Measurements from ENCODE around the gene MON2.
"Not testable (repeated sequence)": the region's sequence is repeated elsewhere in the genome, so short reads cannot be mapped to it uniquely, and the experiment has no call there.

Gene MON2

GRCh38 chr12:62466594-62467491 is at the start of gene MON2:
MON2 (plus strand) TSS chr12:62466826; CDS start chr12:62467208, 382 bp downstream.
- DNase-seq, result peak; percentile 27 to 92 (median 82)

- no peak for DNase-seq
Observed at GRCh38 chr12:62426089-62426488, 40.5 kb upstream of the MON2 start.

DNA sequence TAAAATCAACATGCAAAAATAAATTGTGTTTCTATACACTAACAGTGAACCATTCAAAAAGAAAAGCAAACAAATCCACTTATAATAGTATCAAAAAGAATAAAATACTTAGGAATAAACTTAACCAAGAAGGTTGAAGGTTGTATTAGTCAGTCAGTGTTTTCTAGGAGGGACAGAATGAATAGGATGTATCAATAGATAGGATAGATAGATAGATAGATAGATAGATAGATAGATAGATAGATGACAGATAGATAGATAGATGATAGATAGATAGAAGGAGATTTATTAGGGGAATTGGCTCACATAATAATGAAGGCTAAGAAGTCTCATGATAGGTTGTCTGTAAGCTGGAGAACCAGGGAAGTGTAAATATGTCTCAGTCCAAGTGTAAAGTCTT is 37.2 kb upstream of the MON2 start:
- DNase-seq, result no peak

DNA sequence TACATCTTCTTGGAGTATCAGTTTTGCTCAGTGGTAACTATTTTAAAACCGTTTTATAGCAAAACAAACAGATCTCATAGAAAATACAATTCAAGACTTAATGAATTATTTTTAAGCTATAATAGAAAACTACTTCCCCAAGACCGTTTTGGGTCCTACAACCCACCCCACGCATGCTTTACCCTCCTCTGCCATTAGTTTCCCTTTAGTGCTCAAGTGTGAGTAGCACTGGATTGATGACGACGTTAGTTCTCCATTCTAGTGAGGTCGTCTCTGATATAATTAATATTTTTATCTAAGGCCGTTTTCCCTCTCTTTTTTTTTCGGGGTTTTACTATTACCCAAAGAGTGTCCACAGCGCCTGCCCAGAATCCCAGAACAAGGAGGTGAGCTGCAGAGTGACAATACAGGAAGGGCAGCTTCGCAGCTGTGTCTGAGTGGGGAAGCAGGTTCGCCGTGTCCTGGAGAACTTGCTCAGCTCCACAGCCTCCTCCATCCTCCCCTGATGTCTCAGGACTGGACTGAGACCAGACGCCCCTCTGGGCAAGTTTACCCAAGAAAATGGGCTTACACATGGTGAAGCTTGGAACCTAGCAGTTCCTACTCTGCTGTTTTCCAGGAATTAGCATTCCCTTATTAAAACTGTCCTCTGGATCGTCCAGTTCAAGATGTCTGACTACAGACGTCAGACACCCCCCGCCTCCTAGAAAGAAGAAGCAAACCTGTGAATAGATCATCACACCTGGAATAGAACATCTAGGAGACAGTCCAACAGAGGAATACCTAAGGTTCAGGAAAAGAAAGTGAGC is 31.9 kb upstream of the MON2 start:
- DNase-seq, result no peak

DNA sequence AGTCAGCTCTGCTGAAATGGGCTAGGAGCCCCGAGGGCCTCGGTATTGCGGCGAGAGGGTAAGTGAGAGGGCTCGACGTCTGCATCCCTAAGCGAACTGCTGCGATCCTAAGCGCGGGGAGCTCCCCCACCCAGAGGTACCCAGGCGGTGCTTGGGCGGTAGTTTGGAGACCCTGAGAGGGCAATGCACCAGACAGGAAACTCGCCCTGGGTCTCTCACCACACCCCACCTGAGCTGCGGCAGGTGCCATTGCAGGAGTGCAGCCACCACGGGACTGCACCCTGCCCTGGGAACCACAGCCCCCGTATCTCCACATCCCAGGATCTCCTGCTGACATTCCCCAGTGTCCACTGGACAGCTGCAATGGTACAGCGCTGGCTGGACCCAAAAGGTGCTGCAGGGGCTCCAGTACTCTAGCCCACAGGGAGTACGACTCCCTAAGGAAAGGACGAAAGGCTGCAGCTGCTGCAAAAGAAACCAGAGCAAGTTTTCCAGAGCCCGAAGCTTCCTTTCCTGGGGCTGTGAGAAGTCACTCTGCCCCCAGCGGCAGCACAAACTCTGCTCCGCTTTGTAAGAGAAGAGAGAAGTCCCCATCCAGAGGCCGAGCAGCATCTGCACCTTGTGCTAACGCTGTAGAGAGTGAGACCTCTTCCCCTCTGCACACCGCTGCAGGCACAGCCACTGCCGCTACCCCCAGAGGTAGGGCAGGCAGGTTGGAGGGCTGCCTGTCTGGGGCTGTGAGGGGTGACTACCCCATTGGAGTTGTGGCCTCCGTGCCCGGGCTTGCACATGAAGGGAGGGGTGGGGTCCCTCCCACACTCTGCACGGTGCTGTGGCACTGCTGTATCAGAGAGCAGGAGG is 31.1 kb upstream of the MON2 start:
- peak in 34 of 56 donors; percentile 1 to 58 (median 20) for DNase-seq

DNA sequence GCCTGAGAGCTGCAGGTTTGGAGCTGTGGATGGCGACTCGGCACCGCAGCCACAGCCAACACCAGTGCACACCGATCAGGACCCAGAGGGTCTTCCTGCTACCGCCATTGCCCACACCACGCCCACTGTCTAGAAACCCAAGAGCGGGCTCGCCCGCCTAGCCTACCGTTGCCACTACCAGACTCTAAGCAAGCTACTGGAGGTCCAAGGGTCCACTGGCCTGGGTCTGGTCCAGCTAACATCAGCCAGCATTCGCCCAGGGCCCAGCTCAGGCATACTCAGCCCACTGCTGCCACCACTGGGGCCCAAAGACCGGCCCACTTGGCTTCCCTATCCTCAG is 30.5 kb upstream of the MON2 start:
- no peak for DNase-seq

DNA sequence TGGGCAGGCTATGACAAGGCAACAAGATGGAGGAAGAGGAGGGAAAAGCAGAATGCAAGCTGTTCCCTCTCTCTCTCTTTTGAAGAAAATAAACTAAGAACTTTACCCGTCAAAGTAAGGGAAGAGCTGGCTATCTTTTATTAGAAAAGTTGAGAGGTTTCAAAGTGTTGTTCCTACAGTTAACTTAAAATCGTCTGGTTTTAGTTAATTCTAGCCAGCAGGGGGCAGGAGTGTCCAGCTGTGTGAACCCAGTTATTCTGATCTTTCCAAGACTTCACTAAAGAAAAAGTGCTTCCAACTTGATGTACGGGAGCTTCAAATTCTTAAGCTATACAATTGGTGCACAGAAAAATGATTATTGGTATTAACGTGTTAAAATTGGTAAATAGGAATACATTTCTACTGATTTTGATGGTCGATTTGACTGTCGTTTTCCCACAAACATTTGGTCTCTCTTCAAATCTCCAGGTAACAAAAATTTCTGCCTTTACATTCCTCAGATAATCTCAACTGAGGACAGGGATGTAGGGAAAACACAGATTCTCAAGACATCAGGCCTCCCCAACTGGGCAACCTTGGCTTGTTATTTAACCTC is 28.4 kb upstream of the MON2 start:
- peak in 28 of 56 donors; percentile 1 to 75 (median 10) for DNase-seq

GRCh38 chr12:62446754-62447452 is 19.7 kb upstream of the MON2 start:
- no peak for DNase-seq

- DNase-seq, result no peak
Observed at GRCh38 chr12:62448436-62448835, 18.2 kb upstream of the MON2 start.

DNA sequence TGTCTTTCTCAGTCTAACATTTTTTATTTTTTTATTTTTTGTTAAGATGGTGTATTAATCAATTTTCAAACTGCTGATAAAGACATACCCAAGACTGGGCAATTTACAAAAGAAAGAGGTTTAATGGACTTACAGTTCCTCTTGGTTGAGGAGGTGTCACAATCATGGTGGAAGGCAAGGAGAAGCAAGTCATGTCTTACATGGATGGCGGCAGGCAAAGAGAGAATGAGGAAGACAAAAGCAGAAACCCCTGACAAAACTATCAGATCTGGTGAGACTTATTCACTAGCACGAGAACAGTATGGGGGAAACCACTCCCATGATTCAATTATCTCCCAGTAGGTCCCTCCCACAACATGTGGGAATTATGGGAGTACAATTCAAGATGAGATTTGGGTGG is 11.2 kb upstream of the MON2 start:
- DNase-seq, result not testable (repeated sequence)

DNA sequence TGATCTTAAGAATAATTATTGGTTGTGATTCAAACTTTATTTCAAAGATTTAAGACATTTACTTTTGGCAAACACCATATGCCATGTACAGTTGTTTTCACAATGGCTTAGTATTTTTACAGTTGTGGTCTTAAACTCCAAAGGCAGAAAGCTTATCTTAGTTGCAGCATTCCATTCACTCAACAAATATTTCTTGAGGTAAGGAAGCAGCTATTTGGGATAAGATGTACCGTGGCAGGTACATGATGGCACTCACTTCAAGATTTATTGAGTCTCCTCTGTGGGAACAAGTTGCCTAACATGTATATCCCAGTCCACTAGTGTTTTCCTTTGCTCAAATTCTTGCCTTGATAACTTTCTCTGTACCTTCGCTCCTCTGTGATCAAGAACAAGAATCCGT is 8.0 kb upstream of the MON2 start:
- DNase-seq, result no peak

GRCh38 chr12:62459976-62460375 is 6.7 kb upstream of the MON2 start:
- DNase-seq, result no peak

- DNase-seq, result not testable (repeated sequence)
Observed at GRCh38 chr12:62461171-62461837, 5.3 kb upstream of the MON2 start.

DNA sequence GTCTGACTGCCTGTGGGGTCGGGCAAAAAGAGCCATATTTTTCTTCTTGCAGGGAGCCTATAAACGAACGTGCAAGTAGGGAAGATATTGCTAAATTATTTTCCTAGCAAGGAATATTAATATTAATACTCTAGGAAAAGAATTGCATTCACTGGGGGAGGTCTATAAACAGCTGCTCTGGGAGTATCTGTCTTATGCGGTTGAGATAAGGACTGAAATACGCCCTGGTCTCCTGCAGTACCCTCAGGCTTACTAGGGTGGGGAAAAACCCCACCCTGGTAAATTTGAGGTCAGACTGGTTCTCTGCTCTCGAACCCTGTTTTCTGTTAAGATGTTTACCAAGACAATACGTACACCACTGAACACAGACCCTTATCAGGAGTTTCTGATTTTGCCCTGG is 3.4 kb upstream of the MON2 start:
- DNase-seq, result not testable (repeated sequence)

DNA sequence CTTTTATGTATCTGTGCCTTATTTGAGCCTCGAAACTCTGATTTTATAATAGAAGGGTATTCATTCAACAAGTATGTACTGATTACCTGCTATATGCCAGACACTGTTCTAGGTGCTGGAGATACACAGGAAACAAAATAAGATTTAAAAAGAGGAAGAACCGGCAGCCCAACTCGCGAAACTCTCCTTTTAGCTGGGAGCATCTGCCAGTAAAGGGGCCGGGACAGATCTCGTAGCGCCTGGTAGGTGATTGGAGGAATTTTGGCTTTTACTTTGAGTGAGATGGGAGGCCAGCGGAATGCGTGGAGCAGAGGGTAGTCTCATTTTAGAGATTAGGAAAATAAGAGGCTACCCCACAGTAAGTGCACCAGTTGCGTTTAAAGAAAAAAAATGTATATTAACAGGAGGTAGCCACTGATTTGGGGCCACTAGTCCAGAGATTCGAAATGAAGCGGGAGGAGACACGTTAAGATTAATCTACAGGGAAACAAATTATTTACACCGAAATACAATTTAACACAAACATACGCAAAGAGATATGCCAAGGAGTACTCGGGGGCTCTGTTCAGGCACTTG is 520 bp upstream of the MON2 start:
- DNase-seq, result peak in 26 of 56 donors; percentile 1 to 58 (median 27)

DNA sequence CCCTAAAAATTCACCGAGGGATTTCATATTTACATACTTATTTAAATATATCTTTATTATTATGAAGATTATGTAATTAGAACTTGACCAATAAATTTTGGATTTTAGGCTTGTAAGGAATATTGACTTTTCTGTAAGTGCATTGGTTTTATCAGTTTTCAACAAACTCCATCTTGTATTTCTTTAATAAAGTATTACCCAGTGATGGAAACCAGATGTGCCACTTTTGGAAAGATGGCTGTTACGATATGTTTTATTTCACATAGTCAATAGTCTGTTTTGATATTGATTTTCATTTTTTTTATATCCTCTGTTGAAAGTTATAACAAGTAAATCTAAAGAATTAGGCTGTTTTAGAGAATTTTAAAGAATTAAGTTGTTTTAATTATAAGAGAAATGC is 1.8 kb downstream of the MON2 start:
- no peak for DNase-seq

DNA sequence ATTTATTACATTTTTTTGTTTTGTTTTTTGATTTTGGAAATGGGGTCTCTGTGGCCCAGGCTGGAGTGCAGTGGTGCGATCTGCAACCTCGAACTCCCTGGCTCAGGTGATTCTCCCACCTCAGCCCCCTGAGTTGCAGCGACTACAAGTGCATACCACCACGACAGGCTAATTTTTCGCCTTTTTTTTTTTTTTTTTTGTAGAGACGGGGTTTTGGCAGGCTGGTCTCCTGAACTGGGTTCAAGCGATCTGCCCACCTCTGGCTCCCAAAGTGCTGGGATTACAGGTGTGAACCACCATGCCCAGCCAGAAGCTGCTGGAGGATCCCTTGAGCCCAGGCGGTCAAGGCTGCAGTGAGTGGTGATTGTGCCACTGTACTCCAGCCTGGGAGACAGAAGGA is 2.3 kb downstream of the MON2 start:
- DNase-seq, result no peak

DNA sequence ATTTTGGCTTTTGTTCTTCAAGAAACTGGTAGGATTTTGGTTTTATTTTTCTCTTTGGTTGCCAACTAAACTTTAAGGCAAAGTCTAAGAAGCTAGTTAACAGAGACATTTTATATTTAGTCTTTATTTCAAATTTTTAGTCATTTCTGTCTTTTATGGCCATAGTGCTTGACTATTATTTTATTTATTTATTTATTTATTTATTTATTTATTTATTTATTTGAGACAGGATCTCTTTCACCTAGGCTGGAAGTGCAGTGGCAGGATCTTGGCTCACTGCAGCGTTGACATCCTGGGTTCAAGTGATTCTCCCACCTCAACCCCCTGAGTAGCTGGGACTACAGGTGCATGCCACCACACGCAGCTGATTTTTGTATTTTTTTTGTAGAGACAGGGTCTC is 3.1 kb downstream of the MON2 start:
- DNase-seq, result no peak

GRCh38 chr12:62471734-62472133 is 5.1 kb downstream of the MON2 start:
- no peak for DNase-seq

DNA sequence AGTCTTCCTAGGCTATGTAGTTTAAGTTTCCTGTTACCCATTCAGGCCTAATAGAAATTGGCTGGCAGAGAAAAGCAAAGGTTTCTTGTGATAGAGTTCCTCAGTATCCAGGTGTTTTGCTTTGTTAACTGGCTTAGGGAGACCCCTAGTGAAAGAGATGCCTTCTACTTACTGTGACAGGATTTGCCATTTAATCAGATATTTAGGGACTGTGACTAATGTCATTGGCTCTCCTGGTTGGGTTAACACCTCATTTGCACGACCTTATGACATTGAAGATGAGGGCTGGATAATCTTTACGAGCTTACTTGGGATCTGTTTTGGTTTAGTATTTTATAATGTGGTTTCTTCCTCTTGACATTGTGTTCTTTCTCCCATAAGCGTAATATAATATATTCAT is 5.8 kb downstream of the MON2 start:
- no peak for DNase-seq
